ENCODE results near the gene ATP8B3. TPM values are rescaled to one million over a fixed set of nuclear protein-coding genes. Genes with fewer than 3 reads are reported as not detected.

ATP8B3 gene
- total and polyA plus RNA-seq, 7 donors: under 0.01 to 3.9 (median 0.68) TPM; not detected in 2

- 26 to 61% methylated on average over 66 of the region's 66 CpGs for WGBS, 2 donors
- TF ChIP-seq POLR2A (IDR thresholded peaks at IDR 0.05): no peak
- no peak for TF ChIP-seq EP300 (IDR thresholded peaks at IDR 0.05)
- no peak for TF ChIP-seq CTCF (IDR thresholded peaks at IDR 0.05)
- TF ChIP-seq POLR2AphosphoS5 (IDR thresholded peaks at IDR 0.05): no peak
- Histone ChIP-seq H3K4me3 (no peak overlapping the region), H3K27me3 (peaks cover 4 to 46% (median 29%) of the 10 kb centered on the region in 3 donors), H3K4me1 (peaks cover 0 to 69% (median 53%) of the 10 kb centered on the region in 4 donors), H3K27ac (no peak overlapping the region), H3K36me3 (no peaks in the 10 kb centered on the region), H3K9me3 (no peaks in the 10 kb centered on the region)
- intact Hi-C loops (cut with DNase I): no loop called here
- peak; percentile 59 for DNase-seq
Observed at GRCh38 chr19:1851654-1852580, 39.8 kb upstream of the ATP8B3 start.

GRCh38 chr19:1850809-1851653 lies 39.0 kb upstream of the ATP8B3 start:
- Histone ChIP-seq H3K27ac (no peak overlapping the region), H3K4me1 (peaks cover 0 to 69% (median 53%) of the 10 kb centered on the region in 4 donors)
- WGBS, 2 donors: 73 to 76% methylated on average over 31 of the region's 31 CpGs

GRCh38 chr19:1849886-1850398 lies 37.9 kb upstream of the ATP8B3 start:
- Histone ChIP-seq H3K9me3 (no peaks in the 10 kb centered on the region), H3K36me3 (no peaks in the 10 kb centered on the region), H3K4me3 (no peak overlapping the region), H3K27ac (no peak overlapping the region), H3K4me1 (peaks cover 0 to 68% (median 53%) of the 10 kb centered on the region in 4 donors), H3K27me3 (peaks cover 4 to 28% (median 10%) of the 10 kb centered on the region in 3 donors)
- 93 to 94% methylated on average over 10 of the region's 10 CpGs for WGBS, 2 donors
- intact Hi-C loops (cut with DNase I): no loop called here
- DNase-seq: no peak
- TF ChIP-seq EP300 (IDR thresholded peaks at IDR 0.05) (no peak), POLR2A (IDR thresholded peaks at IDR 0.05) (no peak), CTCF (IDR thresholded peaks at IDR 0.05) (no peak), POLR2AphosphoS5 (IDR thresholded peaks at IDR 0.05) (no peak)

More at GRCh38 chr19:1850809-1851653, 39.0 kb upstream of the ATP8B3 start:
- H3K9me3 ChIP-seq: no peaks in the 10 kb centered on the region
- H3K27me3 ChIP-seq: peaks cover 4 to 39% (median 21%) of the 10 kb centered on the region in 3 donors
- H3K4me3 ChIP-seq: no peak overlapping the region
- no peak for TF ChIP-seq POLR2AphosphoS5 (IDR thresholded peaks at IDR 0.05)
- no peaks in the 10 kb centered on the region for H3K36me3 ChIP-seq
- intact Hi-C loops (cut with DNase I): no loop called here
- DNase-seq: no peak

- intact Hi-C loops (cut with DNase I): no loop called here
- TF ChIP-seq EP300 (IDR thresholded peaks at IDR 0.05) (no peak), CTCF (IDR thresholded peaks at IDR 0.05) (no peak), POLR2AphosphoS5 (IDR thresholded peaks at IDR 0.05) (no peak), POLR2A (IDR thresholded peaks at IDR 0.05) (no peak)
- Histone ChIP-seq H3K4me1 (peaks cover 0 to 68% (median 55%) of the 10 kb centered on the region in 4 donors), H3K4me3 (no peak overlapping the region), H3K9me3 (no peaks in the 10 kb centered on the region), H3K27me3 (peaks cover 4 to 25% (median 10%) of the 10 kb centered on the region in 3 donors), H3K36me3 (no peaks in the 10 kb centered on the region), H3K27ac (peak overlapping the region in 2 of 4 donors; percentile 95 to 97)
- no peak for DNase-seq
- 61 to 63% methylated on average over 5 of the region's 5 CpGs for WGBS, 2 donors
Observed at GRCh38 chr19:1849132-1849474, 37.0 kb upstream of the ATP8B3 start.

All from sigmoid colon (tissue), 7 donors.